Fibroblast of lung (primary cell): ENCODE data around the gene CCDC152.

Experiments used
- CTCF ChIP-seq, 2 donors: IDR thresholded peaks in 1 of 2; conservative IDR thresholded peaks in 1 of 2; 1 replicate in 1 of 2; 2 replicates in 1 of 2; pipeline ENCODE4 v1.5.1; 2011 to 2012; ENCODE audit warnings: low read length in 2 of 2, control low read depth in 1 of 2, inconsistent platforms in 1 of 2, low read depth in 1 of 2, mild to moderate bottlenecking in 1 of 2
- EZH2 ChIP-seq: IDR thresholded peaks from 2 replicates; pipeline ENCODE4 v1.5.1; 2012; ENCODE audit warnings: low read length, control low read depth, mild to moderate bottlenecking; ENCODE audit errors: missing control alignments

GRCh38 chr5:42751044-42751443 lies 5.6 kb upstream of the CCDC152 start:
- TF ChIP-seq EZH2 (no peak), CTCF (conservative IDR thresholded peaks at IDR 0.05 in 1 of 2, IDR thresholded peaks at IDR 0.05 in 1 of 2; ENCODE audit: low read depth in 1 of 2, low read length in 2 of 2) (no peak)
